OCI-LY3 (cell line): ENCODE measurements around the gene ADAP2.
"Not testable (repeated sequence)": the region's sequence is repeated elsewhere in the genome, so short reads cannot be mapped to it uniquely, and the experiment has no call there.

ENCODE experiments used
- EZH2phosphoT487 ChIP-seq: fragments of 200-600 bp; shearing (Covaris generic); IDR thresholded peaks from 2 replicates; pipeline ENCODE4 v1.6.1; 2018; ENCODE audit warnings: antibody characterized with exemption, mixed run types, low read depth
- TF ChIP-seq, protein P1 (sequence below): fragments of 200-600, 300-600 bp; sonication (generic); IDR thresholded peaks from 2 replicates; pipeline ENCODE4 v1.5.1; 2014; ENCODE audit warnings: antibody characterized with exemption, low read length, low read depth

DNA sequence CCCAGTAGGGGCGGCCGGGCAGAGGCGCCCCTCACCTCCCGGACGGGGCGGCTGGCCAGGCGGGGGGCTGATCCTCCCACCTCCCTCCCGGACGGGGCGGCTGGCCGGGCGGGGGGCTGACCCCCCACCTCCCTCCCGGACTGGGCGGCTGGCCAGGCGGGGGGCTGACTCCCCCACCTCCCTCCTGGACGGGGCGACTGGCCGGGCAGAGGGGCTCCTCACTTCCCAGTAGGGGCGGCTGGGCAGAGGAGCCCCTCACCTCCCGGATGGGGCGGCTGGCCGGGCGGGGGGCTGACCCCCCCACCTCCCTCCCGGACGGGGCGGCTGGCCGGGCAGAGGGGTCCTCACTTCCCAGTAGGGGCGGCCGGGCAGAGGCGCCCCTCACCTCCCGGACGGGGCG, 58.2 kb downstream of the ADAP2 start:
- TF ChIP-seq, protein P1, sequence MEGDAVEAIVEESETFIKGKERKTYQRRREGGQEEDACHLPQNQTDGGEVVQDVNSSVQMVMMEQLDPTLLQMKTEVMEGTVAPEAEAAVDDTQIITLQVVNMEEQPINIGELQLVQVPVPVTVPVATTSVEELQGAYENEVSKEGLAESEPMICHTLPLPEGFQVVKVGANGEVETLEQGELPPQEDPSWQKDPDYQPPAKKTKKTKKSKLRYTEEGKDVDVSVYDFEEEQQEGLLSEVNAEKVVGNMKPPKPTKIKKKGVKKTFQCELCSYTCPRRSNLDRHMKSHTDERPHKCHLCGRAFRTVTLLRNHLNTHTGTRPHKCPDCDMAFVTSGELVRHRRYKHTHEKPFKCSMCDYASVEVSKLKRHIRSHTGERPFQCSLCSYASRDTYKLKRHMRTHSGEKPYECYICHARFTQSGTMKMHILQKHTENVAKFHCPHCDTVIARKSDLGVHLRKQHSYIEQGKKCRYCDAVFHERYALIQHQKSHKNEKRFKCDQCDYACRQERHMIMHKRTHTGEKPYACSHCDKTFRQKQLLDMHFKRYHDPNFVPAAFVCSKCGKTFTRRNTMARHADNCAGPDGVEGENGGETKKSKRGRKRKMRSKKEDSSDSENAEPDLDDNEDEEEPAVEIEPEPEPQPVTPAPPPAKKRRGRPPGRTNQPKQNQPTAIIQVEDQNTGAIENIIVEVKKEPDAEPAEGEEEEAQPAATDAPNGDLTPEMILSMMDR = not testable (repeated sequence)
- not testable (repeated sequence) for TF ChIP-seq EZH2phosphoT487
